ENCODE results near the gene FILIP1L.

FILIP1L gene

GRCh38 chr3:99933971-99934750 lies 180.1 kb downstream of the FILIP1L start:
- Histone ChIP-seq H3K27me3 (replicated peaks; ENCODE audit: control insufficient read depth, insufficient read depth, low read length, poor library complexity, severe bottlenecking) (no peaks in the 10 kb centered on the region), H3K4me1 (ENCODE audit: control insufficient read depth, insufficient read depth, low read length, poor library complexity, severe bottlenecking) (no peaks in the 10 kb centered on the region), H3K36me3 (ENCODE audit: control insufficient read depth, insufficient read depth, low read length) (no peaks in the 10 kb centered on the region), H3K9me3 (ENCODE audit: control insufficient read depth, low read length) (no peaks in the 10 kb centered on the region), H3K4me3 (ENCODE audit: insufficient read depth, low read depth, low read length, poor library complexity, severe bottlenecking) (no peak overlapping the region), H3K27ac (ENCODE audit: insufficient read depth, low read length, poor library complexity, severe bottlenecking) (no peak overlapping the region)
- no peak for DNase-seq

GRCh38 chr3:99931059-99931458 lies 183.2 kb downstream of the FILIP1L start:
- DNase-seq = no peak
- Histone ChIP-seq H3K27me3 (replicated peaks; ENCODE audit: control insufficient read depth, insufficient read depth, low read length, poor library complexity, severe bottlenecking) (no peaks in the 10 kb centered on the region), H3K9me3 (ENCODE audit: control insufficient read depth, low read length) (no peaks in the 10 kb centered on the region), H3K4me3 (ENCODE audit: insufficient read depth, low read depth, low read length, poor library complexity, severe bottlenecking) (no peak overlapping the region), H3K36me3 (ENCODE audit: control insufficient read depth, insufficient read depth, low read length) (no peaks in the 10 kb centered on the region), H3K27ac (ENCODE audit: insufficient read depth, low read length, poor library complexity, severe bottlenecking) (no peak overlapping the region), H3K4me1 (ENCODE audit: control insufficient read depth, insufficient read depth, low read length, poor library complexity, severe bottlenecking) (no peaks in the 10 kb centered on the region)

GRCh38 chr3:99929745-99930139 lies 184.6 kb downstream of the FILIP1L start:
- H3K4me1 ChIP-seq (ENCODE audit: control insufficient read depth, insufficient read depth, low read length, poor library complexity, severe bottlenecking) = no peaks in the 10 kb centered on the region
- DNase-seq = no peak

GRCh38 chr3:99928771-99929744 lies 185.2 kb downstream of the FILIP1L start:
- no peaks in the 10 kb centered on the region for H3K36me3 ChIP-seq (ENCODE audit: control insufficient read depth, insufficient read depth, low read length)
- no peaks in the 10 kb centered on the region for H3K9me3 ChIP-seq (ENCODE audit: control insufficient read depth, low read length)
- H3K4me1 ChIP-seq (ENCODE audit: control insufficient read depth, insufficient read depth, low read length, poor library complexity, severe bottlenecking) = no peaks in the 10 kb centered on the region
- no peak overlapping the region for H3K27ac ChIP-seq (ENCODE audit: insufficient read depth, low read length, poor library complexity, severe bottlenecking)
- H3K4me3 ChIP-seq (ENCODE audit: insufficient read depth, low read depth, low read length, poor library complexity, severe bottlenecking) = no peak overlapping the region
- no peaks in the 10 kb centered on the region for H3K27me3 ChIP-seq (replicated peaks; ENCODE audit: control insufficient read depth, insufficient read depth, low read length, poor library complexity, severe bottlenecking)
- no peak for DNase-seq

More at GRCh38 chr3:99929745-99930139, 184.6 kb downstream of the FILIP1L start:
- no peaks in the 10 kb centered on the region for H3K9me3 ChIP-seq (ENCODE audit: control insufficient read depth, low read length)
- no peak overlapping the region for H3K4me3 ChIP-seq (ENCODE audit: insufficient read depth, low read depth, low read length, poor library complexity, severe bottlenecking)
- no peaks in the 10 kb centered on the region for H3K27me3 ChIP-seq (replicated peaks; ENCODE audit: control insufficient read depth, insufficient read depth, low read length, poor library complexity, severe bottlenecking)
- no peaks in the 10 kb centered on the region for H3K36me3 ChIP-seq (ENCODE audit: control insufficient read depth, insufficient read depth, low read length)
- H3K27ac ChIP-seq (ENCODE audit: insufficient read depth, low read length, poor library complexity, severe bottlenecking) = no peak overlapping the region

- no peak for DNase-seq
- Histone ChIP-seq H3K27ac (ENCODE audit: insufficient read depth, low read length, poor library complexity, severe bottlenecking) (no peak overlapping the region), H3K4me1 (ENCODE audit: control insufficient read depth, insufficient read depth, low read length, poor library complexity, severe bottlenecking) (no peaks in the 10 kb centered on the region), H3K4me3 (ENCODE audit: insufficient read depth, low read depth, low read length, poor library complexity, severe bottlenecking) (no peak overlapping the region), H3K27me3 (replicated peaks; ENCODE audit: control insufficient read depth, insufficient read depth, low read length, poor library complexity, severe bottlenecking) (no peaks in the 10 kb centered on the region), H3K9me3 (ENCODE audit: control insufficient read depth, low read length) (no peaks in the 10 kb centered on the region), H3K36me3 (ENCODE audit: control insufficient read depth, insufficient read depth, low read length) (no peaks in the 10 kb centered on the region)
These were observed 186.4 kb downstream of the FILIP1L start for GRCh38 chr3:99927671-99928457.

- no peak for DNase-seq
These were observed 188.6 kb downstream of the FILIP1L start for GRCh38 chr3:99925584-99926230.

GRCh38 chr3:99923873-99924272 lies 190.4 kb downstream of the FILIP1L start:
- no peaks in the 10 kb centered on the region for H3K36me3 ChIP-seq (ENCODE audit: control insufficient read depth, insufficient read depth, low read length)
- H3K4me3 ChIP-seq (ENCODE audit: insufficient read depth, low read depth, low read length, poor library complexity, severe bottlenecking) = no peak overlapping the region
- no peaks in the 10 kb centered on the region for H3K27me3 ChIP-seq (replicated peaks; ENCODE audit: control insufficient read depth, insufficient read depth, low read length, poor library complexity, severe bottlenecking)
- no peak for DNase-seq
- no peaks in the 10 kb centered on the region for H3K4me1 ChIP-seq (ENCODE audit: control insufficient read depth, insufficient read depth, low read length, poor library complexity, severe bottlenecking)
- H3K9me3 ChIP-seq (ENCODE audit: control insufficient read depth, low read length) = no peaks in the 10 kb centered on the region
- no peak overlapping the region for H3K27ac ChIP-seq (ENCODE audit: insufficient read depth, low read length, poor library complexity, severe bottlenecking)

More at GRCh38 chr3:99925584-99926230, 188.6 kb downstream of the FILIP1L start:
- no peaks in the 10 kb centered on the region for H3K4me1 ChIP-seq (ENCODE audit: control insufficient read depth, insufficient read depth, low read length, poor library complexity, severe bottlenecking)
- H3K36me3 ChIP-seq (ENCODE audit: control insufficient read depth, insufficient read depth, low read length) = no peaks in the 10 kb centered on the region
- H3K27ac ChIP-seq (ENCODE audit: insufficient read depth, low read length, poor library complexity, severe bottlenecking) = no peak overlapping the region
- no peaks in the 10 kb centered on the region for H3K27me3 ChIP-seq (replicated peaks; ENCODE audit: control insufficient read depth, insufficient read depth, low read length, poor library complexity, severe bottlenecking)
- H3K4me3 ChIP-seq (ENCODE audit: insufficient read depth, low read depth, low read length, poor library complexity, severe bottlenecking) = no peak overlapping the region
- H3K9me3 ChIP-seq (ENCODE audit: control insufficient read depth, low read length) = no peaks in the 10 kb centered on the region

- H3K27ac ChIP-seq (ENCODE audit: insufficient read depth, low read length, poor library complexity, severe bottlenecking) = no peak overlapping the region
- DNase-seq = no peak
- H3K36me3 ChIP-seq (ENCODE audit: control insufficient read depth, insufficient read depth, low read length) = no peaks in the 10 kb centered on the region
- no peaks in the 10 kb centered on the region for H3K4me1 ChIP-seq (ENCODE audit: control insufficient read depth, insufficient read depth, low read length, poor library complexity, severe bottlenecking)
- H3K27me3 ChIP-seq (replicated peaks; ENCODE audit: control insufficient read depth, insufficient read depth, low read length, poor library complexity, severe bottlenecking) = no peaks in the 10 kb centered on the region
- H3K9me3 ChIP-seq (ENCODE audit: control insufficient read depth, low read length) = no peaks in the 10 kb centered on the region
- H3K4me3 ChIP-seq (ENCODE audit: insufficient read depth, low read depth, low read length, poor library complexity, severe bottlenecking) = no peak overlapping the region
These were observed 192.3 kb downstream of the FILIP1L start for GRCh38 chr3:99921986-99922385.

GRCh38 chr3:99921377-99921695 lies 193.0 kb downstream of the FILIP1L start:
- Histone ChIP-seq H3K27me3 (replicated peaks; ENCODE audit: control insufficient read depth, insufficient read depth, low read length, poor library complexity, severe bottlenecking) (no peaks in the 10 kb centered on the region), H3K4me1 (ENCODE audit: control insufficient read depth, insufficient read depth, low read length, poor library complexity, severe bottlenecking) (no peaks in the 10 kb centered on the region), H3K4me3 (ENCODE audit: insufficient read depth, low read depth, low read length, poor library complexity, severe bottlenecking) (no peak overlapping the region), H3K9me3 (ENCODE audit: control insufficient read depth, low read length) (no peaks in the 10 kb centered on the region), H3K36me3 (ENCODE audit: control insufficient read depth, insufficient read depth, low read length) (no peaks in the 10 kb centered on the region), H3K27ac (ENCODE audit: insufficient read depth, low read length, poor library complexity, severe bottlenecking) (no peak overlapping the region)
- no peak for DNase-seq
